Fibroblast of villous mesenchyme (primary cell): ENCODE results near the gene DDT. TPM values are rescaled to one million over a fixed set of nuclear protein-coding genes. Genes with fewer than 3 reads are reported as not detected.
"Not testable (repeated sequence)": the region's sequence is repeated elsewhere in the genome, so short reads cannot be mapped to it uniquely, and the experiment has no call there.

Experiments used
- DNase-seq: peaks from one replicate; pipeline ENCODE4 v3.0.0-alpha.2; 2010; ENCODE audit warnings: low read depth
- H3K4me3 ChIP-seq: 2 replicates; pipeline ENCODE4 v1.5.1; 2011; ENCODE audit warnings: low read depth, mild to moderate bottlenecking, low read length
- CTCF ChIP-seq: IDR thresholded peaks from 2 replicates; pipeline ENCODE4 v1.5.1; 2012; ENCODE audit warnings: low read depth, mild to moderate bottlenecking, low read length; ENCODE audit not compliant: insufficient read depth
- total RNA-seq: library from RNA; depleted of rRNA; stranded (reverse); fragments of >200 nt; gene quantifications from 2 replicates; pipeline ENCODE4 v1.2.3, GENCODE V29; 2012

Gene DDT
- total RNA-seq, 1 donor, result 88.9 TPM

- TF ChIP-seq CTCF, result no peak
- DNase-seq, result no peak
- no peak overlapping the region for H3K4me3 ChIP-seq
These were observed 29.6 kb upstream of the DDT start for GRCh38 chr22:24003887-24004286.

GRCh38 chr22:24002851-24003250 lies 28.6 kb upstream of the DDT start:
- no peak overlapping the region for H3K4me3 ChIP-seq
- peak; percentile 51 for DNase-seq
- no peak for TF ChIP-seq CTCF

- no peak overlapping the region for H3K4me3 ChIP-seq
- no peak for TF ChIP-seq CTCF
- no peak for DNase-seq
These were observed 28.0 kb upstream of the DDT start for GRCh38 chr22:24002272-24002671.

- H3K4me3 ChIP-seq, result no peak overlapping the region
- no peak for TF ChIP-seq CTCF
- DNase-seq, result no peak
These were observed 27.1 kb upstream of the DDT start for GRCh38 chr22:24001314-24001713.

GRCh38 chr22:23999779-24000178 lies 25.5 kb upstream of the DDT start:
- not testable (repeated sequence) for H3K4me3 ChIP-seq, DNase-seq

GRCh38 chr22:23997092-23997491 lies 22.9 kb upstream of the DDT start:
- no peak for DNase-seq
- TF ChIP-seq CTCF, result no peak
- H3K4me3 ChIP-seq, result no peak overlapping the region

- DNase-seq, H3K4me3 ChIP-seq: not testable (repeated sequence)
These were observed 19.4 kb upstream of the DDT start for GRCh38 chr22:23993581-23994177.

- not testable (repeated sequence) for DNase-seq, H3K4me3 ChIP-seq
These were observed 18.8 kb upstream of the DDT start for GRCh38 chr22:23993080-23993479.

- DNase-seq, H3K4me3 ChIP-seq: not testable (repeated sequence)
These were observed 15.5 kb upstream of the DDT start for GRCh38 chr22:23989583-23990244.

GRCh38 chr22:23986538-23987178 lies 12.4 kb upstream of the DDT start:
- not testable (repeated sequence) for DNase-seq, H3K4me3 ChIP-seq

- not testable (repeated sequence) for H3K4me3 ChIP-seq, DNase-seq
These were observed 11.8 kb upstream of the DDT start for GRCh38 chr22:23986089-23986488.
